Activated T-cell treated with anti-CD3 and anti-CD28 coated beads for 1 hour (primary cell): ENCODE data around the gene OR9Q1.
"Not testable (repeated sequence)": the region's sequence is repeated elsewhere in the genome, so short reads cannot be mapped to it uniquely, and the experiment has no call there.

Source experiments
- DNase-seq: peaks from one replicate; pipeline ENCODE4 v3.0.0-alpha.2; 2020; ENCODE audit warnings: low read depth

OR9Q1 gene

GRCh38 chr11:58133309-58134076 lies 109.8 kb downstream of the OR9Q1 start:
- no peak for DNase-seq

GRCh38 chr11:58134151-58134550 lies 110.5 kb downstream of the OR9Q1 start:
- DNase-seq, result no peak

- DNase-seq, result no peak
Observed at GRCh38 chr11:58135171-58135570, 111.5 kb downstream of the OR9Q1 start.

- no peak for DNase-seq
Observed at GRCh38 chr11:58142761-58143160, 119.1 kb downstream of the OR9Q1 start.

- DNase-seq, result no peak
Observed at GRCh38 chr11:58152781-58153180, 129.1 kb downstream of the OR9Q1 start.

GRCh38 chr11:58164389-58164788 lies 140.7 kb downstream of the OR9Q1 start:
- DNase-seq, result no peak

- no peak for DNase-seq
Observed at GRCh38 chr11:58164990-58165389, 141.3 kb downstream of the OR9Q1 start.

GRCh38 chr11:58165504-58166106 lies 141.9 kb downstream of the OR9Q1 start:
- no peak for DNase-seq

GRCh38 chr11:58177409-58178054 lies 153.9 kb downstream of the OR9Q1 start:
- DNase-seq, result no peak

- no peak for DNase-seq
Observed at GRCh38 chr11:58178444-58178843, 154.8 kb downstream of the OR9Q1 start.

- DNase-seq, result no peak
Observed at GRCh38 chr11:58179648-58180047, 156.0 kb downstream of the OR9Q1 start.

GRCh38 chr11:58186938-58187337 lies 163.3 kb downstream of the OR9Q1 start:
- no peak for DNase-seq

- no peak for DNase-seq
Observed at GRCh38 chr11:58188770-58189169, 165.1 kb downstream of the OR9Q1 start, which contains the start of gene OR9Q2. TSS of gene OR9Q2 (plus strand) at chr11:58189070. CDS start at chr11:58190491, 1,421 bp downstream.

GRCh38 chr11:58192229-58192628 lies 168.5 kb downstream of the OR9Q1 start:
- no peak for DNase-seq

- DNase-seq, result no peak
Observed at GRCh38 chr11:58193391-58193790, 169.7 kb downstream of the OR9Q1 start.

GRCh38 chr11:58195939-58196338 lies 172.3 kb downstream of the OR9Q1 start:
- no peak for DNase-seq

- DNase-seq, result no peak
Observed at GRCh38 chr11:58199271-58199670, 175.6 kb downstream of the OR9Q1 start.

GRCh38 chr11:58204042-58204441 lies 180.4 kb downstream of the OR9Q1 start, which contains the start of gene OR1S2:
TSS of gene OR1S2 (minus strand) at chr11:58204142. CDS start at chr11:58204142, 0 bp downstream.
- no peak for DNase-seq

GRCh38 chr11:58212420-58212819 lies 188.7 kb downstream of the OR9Q1 start, which contains the start of gene OR1S1:
TSS of gene OR1S1 (plus strand) at chr11:58212720.
- DNase-seq, result not testable (repeated sequence)

GRCh38 chr11:58216476-58216875 lies 192.8 kb downstream of the OR9Q1 start:
- DNase-seq, result no peak

- DNase-seq, result no peak
Observed at GRCh38 chr11:58222721-58223120, 199.0 kb downstream of the OR9Q1 start.

GRCh38 chr11:58227956-58228615 lies 204.4 kb downstream of the OR9Q1 start:
- no peak for DNase-seq
